Stimulated activated CD8-positive, alpha-beta memory T cell treated with anti-CD3 and anti-CD28 coated beads, Interleukin-12 subunit alpha, Interleukin-12 subunit beta, amount 100 ng/mL, for 24 hours (primary cell): ENCODE measurements around the gene BAX.
A peak's percentile ranks its signal among the peaks of the same experiment; 100 is the strongest.

Experiments used
- DNase-seq: peaks from one replicate; pipeline ENCODE4 v3.0.0-alpha.2; 2020; ENCODE audit errors: extremely low read depth

BAX gene

GRCh38 chr19:48928164-48929025 is 26.3 kb upstream of the BAX start:
- no peak for DNase-seq

DNA sequence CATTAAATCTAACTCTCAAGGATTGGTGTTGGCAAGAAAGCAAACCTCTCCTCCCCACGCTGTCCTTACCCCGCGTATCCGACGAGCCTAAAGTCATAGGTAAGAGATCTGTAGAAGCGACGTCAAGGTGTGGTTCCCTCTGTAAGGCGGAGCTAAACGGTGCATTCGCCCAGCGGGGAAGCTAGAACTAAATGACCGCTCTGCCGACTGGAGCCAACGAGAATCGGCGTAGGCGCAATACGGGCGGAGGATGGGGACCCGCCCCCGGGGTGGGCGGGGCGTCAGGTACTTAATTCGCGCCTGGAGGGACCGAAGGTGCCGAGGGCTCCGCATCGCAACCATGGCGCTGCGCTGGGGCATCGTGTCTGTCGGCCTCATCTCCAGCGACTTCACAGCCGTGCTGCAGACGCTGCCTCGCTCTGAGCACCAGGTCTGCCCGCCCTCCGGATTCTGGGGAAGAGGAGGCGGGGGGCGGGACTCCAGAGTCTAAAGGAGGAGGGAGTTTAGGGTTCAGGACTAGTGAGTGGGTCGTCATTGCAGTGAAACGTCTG is 21.2 kb upstream of the BAX start, which contains the start of gene DHDH:
Gene DHDH, plus strand, starts transcription at position 318 of the 551 bp plus-strand sequence. Its CDS starts 23 bp downstream, at position 341.
- DNase-seq = peak; percentile 37

GRCh38 chr19:48934837-48935236 is 19.8 kb upstream of the BAX start:
- DNase-seq = no peak

GRCh38 chr19:48935864-48936263 is 18.8 kb upstream of the BAX start:
- DNase-seq = no peak

DNA sequence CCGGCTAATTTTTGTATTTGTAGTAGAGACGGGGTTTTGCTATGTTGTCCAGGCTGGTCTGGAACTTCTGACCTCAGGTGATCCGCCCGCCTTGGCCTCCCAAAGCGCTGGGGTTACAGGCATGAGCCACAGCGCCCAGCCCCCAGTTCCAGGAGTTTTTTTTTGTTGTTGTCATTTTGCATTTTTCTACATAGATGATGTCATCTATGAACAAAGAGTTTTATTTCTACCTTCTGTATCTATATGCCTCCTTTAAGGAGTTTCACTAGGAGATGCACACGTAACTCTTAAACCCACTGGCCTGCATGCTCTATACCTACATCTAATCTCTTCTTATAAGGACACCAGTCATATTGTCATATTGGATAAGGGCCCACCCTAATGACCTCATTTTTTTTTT is 16.4 kb upstream of the BAX start:
- no peak for DNase-seq

DNA sequence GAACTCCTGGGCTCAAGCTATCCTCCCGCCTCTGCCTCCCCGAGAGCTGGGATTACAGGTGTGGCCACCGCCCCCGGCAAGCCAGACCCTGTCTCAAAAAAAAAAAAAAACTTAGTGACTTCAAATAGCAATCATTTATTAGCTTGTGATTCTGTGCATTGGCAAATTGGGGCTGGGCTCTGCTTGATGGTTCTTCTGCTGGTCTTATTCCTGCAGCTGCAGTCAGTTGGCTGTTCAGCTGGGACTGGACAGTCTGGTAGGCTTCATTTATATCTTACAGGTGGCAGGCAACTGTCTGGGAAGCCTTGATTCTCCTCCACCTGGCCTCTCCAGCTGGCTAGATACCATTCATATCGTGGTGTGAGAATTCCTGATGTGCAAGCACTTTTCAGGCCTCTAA is 13.8 kb upstream of the BAX start:
- no peak for DNase-seq

- no peak for DNase-seq
Measured at GRCh38 chr19:48943081-48943480, 11.6 kb upstream of the BAX start.

DNA sequence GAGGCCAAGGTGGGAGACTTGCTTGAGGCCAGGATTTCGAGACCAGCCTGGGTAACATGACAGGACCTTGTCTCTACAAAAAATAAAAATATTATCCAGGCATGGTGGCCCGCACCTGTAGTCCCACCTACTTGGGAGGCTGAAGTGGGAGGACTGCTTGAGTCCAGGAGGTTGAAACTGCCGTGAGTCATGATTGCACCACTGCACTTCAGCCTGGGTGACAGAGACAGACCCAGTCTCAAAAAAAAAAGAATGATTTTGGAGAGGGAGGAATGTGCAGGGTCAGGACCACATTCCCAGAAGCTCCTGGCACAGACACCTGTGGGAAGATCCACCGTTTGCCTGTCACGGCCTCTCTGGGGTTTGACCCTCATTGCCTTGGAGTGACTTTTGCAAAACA is 9.3 kb upstream of the BAX start:
- no peak for DNase-seq

DNA sequence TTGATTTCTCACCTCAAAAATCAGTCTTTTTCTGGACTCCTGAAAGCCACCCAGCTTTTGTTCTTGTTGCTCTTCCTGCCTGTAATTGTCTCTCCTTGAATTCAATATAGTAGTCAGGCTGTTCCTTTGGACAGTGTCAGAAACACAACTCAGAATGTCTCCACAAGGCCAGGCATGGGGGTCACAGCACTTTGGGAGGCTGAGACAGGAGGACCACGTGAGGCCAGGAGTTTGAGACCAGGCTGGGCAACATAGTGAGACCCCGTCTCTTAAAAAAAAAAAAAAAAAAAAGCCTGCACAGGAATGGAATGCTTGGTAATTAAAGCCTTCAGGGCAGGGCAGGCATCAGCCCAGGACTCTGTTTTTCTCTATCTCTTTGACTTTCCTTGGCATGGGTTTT is 8.9 kb upstream of the BAX start:
- DNase-seq = no peak

DNA sequence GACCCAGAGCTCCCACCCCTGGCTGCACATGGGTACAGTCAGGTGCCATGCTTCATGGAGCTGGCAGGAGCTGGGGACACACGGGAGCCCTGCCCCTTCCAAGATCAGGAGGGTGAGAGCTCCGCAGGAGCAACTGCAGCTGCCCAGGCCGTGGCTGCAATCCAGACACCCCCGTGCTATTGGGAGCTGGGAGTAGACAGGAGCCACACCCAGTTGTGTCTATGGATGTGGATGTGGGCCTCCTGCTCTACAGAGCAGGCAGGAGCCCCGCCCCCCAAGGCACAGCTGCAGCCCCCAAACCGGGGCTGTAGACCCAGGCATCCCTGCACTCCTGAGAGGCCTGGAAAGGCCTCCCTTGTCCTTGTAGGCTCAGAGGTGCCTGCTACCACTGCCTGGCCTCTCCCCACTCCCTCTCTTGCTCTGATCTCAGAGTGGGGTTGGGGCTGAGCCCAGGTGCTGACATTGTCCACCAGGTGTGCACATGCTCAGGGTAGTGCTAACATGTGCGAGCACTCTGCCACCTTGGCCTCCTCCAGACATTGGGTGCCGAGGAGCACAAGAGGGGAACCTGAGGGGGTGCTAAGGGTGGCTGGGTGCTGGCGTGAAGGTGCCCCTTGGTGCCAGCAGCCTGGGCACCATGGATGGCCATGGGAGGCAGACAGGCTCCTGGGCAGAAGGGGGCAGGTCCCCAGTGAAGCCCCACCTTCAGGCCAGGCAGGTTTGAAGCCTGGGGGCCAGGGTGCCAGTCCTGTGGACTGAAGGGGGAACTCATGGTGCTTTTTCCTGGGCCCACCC is 8.0 kb upstream of the BAX start:
- DNase-seq = no peak

GRCh38 chr19:48947258-48947542 is 7.5 kb upstream of the BAX start:
- DNase-seq = no peak

- DNase-seq = no peak
Measured at GRCh38 chr19:48950159-48950558, 4.5 kb upstream of the BAX start.

DNA sequence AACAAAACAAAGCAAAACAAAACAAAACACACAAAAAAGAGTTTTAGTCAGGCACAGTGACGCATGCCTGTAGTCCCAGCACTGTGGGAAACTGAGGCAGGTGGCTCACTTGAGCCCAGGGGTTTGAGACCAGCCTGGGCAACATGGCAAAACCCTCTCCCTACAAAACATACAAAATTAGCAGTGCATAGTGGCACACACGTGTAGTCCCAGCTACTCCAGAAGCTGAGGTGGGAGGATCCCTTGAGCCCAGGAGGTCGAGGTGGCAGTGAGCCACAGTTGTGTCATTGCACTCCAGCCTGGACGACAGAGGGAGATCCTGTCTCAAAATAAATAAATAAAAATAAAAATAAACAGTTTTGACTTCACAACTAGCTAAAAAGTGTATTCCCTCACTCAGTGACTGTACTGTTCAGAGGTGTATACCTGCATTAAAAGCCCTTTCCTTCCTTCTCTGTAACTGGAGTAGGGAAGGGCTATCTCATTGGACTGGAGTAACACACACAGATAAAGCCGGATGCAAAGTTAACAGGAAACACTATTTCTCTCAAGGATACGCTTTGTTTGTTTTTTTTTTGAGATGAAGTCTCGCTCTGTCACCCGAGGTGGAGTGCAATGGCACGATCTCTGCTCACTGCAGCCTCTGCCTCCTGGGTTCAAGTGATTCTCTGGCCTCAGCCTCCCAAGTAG is 3.7 kb upstream of the BAX start:
- no peak for DNase-seq

DNA sequence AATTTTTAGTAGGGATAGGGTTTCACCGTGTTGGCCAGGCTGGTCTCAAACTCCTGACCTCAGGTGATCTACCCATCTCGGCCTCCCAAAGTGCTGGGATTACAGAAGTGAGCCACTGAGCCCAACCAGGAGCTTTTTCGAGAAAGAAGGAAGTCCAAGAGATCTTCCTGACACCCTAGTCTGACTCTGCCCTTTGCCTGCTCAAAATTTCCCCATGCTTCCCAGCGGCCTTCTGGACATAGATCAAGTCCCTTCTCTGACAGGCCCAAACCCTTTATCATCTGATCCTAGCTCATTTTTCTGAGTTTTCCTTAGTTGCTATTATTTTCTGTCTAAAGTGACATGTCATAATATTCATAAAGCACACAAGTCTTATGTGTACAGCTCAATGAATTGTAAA is 1.5 kb upstream of the BAX start:
- no peak for DNase-seq

DNA sequence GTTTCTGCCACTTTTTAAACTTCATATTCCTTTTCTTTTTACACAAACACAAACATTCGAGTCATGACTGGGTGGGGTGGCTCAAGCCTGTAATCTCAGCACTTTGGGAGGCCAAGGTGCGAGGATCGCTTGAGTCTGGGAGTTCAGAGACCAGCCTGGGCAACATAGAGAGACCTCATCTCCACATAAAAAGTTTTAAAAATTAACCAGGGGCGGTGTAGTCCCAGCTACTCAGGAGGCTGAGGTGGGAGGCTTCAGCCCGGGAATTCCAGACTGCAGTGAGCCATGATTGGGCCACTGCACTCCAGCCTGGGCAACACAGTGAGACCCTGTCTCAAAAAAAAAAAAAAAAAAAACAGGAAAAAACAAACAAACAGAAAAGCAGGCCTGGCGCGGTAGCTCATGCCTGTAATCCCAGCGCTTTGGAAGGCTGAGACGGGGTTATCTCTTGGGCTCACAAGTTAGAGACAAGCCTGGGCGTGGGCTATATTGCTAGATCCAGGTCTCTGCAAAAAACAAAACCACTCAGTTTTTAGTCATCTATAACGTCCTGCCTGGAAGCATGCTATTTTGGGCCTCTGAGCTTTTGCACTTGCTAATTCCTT is 583 bp upstream of the BAX start:
- DNase-seq = no peak

- DNase-seq = no peak
Measured at GRCh38 chr19:48955308-48955958, 758 bp downstream of the BAX start.

- DNase-seq = no peak
Measured at GRCh38 chr19:48958006-48958405, 3.3 kb downstream of the BAX start.

DNA sequence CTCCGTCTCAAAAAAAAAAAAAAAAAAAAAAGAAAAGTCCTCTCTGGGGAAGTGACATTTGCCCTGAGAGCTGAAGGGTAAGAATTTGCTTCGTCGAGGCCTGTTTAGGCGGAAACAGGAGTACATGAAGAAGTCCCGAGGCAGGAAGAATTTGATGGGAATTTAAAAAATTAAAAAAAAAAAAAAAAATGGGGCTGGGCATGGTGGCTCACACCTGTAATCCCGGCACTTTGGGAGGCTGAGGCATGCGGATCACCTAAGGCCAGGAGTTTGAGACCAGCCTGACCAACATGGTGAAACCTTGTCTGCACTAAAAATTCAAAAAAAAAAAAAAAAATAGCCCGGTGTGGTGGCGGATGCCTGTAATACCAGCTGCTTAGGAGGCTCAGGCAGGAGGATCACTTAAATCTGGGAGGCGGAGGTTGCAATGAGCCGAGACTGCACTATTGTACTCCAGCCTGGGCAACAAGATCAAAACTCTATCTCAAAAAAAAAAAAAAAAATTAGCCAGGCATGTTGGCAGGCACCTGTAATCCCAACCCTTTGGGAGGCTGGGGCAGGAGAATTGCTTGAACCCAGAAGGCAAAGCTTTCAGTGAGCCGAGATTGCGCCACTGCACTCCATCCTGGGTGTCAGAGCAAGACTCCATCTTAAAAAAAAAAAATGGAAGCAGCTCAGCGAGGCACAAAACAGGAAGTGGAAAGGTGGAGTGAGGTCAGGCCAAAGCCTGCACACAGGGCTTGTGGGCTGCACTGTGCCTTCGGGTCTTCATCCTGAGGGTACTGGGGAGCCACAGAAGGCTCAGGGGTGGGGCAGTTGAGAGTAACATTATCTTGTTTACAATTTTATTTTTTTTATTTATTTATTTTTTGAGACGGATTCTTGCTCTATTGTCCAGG is 4.9 kb downstream of the BAX start:
- DNase-seq = no peak

- DNase-seq = no peak
Measured at GRCh38 chr19:48961051-48961649, 6.5 kb downstream of the BAX start.

DNA sequence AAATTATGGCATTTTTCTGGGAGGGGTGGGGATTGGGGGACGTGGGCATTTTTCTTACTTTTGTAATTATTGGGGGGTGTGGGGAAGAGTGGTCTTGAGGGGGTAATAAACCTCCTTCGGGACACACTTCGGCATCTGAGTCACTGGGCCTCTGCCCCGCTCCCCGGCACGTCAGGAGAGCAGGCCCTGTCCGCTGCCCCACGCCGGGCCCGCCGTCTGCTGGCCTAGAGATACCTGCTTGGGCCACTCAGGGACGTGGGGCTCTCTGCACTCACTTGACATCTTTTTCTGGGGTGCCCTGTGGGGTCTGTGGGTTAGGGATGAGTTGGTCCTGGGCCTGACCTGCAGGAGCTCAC is 7.0 kb downstream of the BAX start:
- no peak for DNase-seq
